GM19025 (cell line): ENCODE measurements around the gene KYAT1.
"Not testable (repeated sequence)": the region's sequence is repeated elsewhere in the genome, so short reads cannot be mapped to it uniquely, and the experiment has no call there.

ENCODE experiments used
- ATAC-seq: cut with Tn5 transposase; IDR thresholded peaks from one replicate; pipeline ENCODE4 v1.9.1; 2021; ENCODE audit warnings: mild to moderate bottlenecking, low read depth, moderate library complexity; ENCODE audit not compliant: unreplicated experiment

The KYAT1 gene

DNA sequence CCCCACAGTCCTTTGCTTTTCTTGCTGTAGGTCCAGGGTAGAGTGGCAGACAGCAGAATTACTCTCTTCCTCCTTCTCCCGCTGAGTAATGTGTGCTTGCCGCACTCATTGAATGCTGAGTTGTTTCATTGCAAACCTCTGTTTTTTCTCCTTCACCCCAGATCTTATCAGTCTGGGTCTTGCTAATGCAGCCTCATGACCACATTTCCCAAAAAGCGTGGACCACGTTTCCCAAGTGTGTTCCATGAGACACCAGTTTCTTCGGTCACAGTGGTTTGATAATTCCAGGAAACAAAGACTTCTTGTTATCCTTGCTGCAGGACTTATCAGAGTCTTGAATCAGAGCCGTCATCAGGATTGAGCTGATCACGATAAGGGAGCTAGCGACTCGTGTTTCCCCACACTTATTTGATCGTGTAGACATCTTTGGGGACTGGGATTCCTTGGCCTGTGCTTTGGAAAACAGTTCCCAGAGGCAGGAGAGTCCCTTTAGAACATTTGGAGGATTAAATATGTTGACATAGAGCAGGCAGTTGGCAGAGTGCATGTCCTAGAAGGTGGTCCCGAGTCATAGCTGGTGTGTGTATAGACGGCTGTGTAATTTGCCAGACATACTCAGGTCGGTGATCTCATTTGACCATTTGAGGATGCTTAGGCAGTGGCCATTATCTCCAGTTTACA is 4.6 kb upstream of the KYAT1 start:
- no peak for ATAC-seq

DNA sequence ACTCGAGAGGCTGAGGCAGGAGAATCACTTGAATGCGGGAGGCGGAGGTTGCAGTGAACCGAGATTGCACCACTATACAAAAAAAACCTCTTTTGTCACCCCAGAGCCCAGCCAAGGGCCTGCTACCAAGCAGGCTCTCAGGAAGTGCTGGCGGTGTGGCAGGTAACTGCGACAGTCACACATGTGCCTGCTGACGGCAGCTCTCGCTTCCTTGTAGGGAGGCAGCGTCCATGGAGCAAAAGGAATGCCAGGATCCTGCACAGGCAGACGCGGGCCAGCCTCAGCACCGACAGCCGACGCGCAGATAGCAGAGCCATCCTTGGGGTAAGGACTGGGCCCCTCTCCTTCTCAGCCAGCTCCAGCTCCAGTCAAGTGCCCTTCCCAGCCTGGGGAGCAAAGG is 4.0 kb upstream of the KYAT1 start:
- ATAC-seq: no peak

DNA sequence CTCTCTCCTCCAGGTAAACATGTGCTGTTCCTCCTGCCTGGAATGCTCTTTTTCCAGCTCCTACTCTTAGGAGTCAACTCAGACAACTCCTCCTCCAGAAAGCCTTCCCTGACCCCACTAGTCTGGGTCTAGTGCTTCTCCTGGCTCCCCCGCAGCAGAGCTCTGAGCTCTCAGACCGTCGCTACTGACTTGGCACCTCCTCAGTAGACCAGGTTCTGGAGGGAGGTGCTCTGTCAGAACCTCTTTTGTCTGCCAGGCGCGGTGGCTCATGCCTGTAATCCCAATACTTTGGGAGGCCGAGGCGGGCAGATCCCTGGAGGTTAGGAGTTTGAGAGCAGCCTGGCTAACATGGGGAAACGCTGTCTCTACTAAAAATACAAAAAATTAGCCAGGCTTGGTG is 3.6 kb upstream of the KYAT1 start:
- no peak for ATAC-seq

DNA sequence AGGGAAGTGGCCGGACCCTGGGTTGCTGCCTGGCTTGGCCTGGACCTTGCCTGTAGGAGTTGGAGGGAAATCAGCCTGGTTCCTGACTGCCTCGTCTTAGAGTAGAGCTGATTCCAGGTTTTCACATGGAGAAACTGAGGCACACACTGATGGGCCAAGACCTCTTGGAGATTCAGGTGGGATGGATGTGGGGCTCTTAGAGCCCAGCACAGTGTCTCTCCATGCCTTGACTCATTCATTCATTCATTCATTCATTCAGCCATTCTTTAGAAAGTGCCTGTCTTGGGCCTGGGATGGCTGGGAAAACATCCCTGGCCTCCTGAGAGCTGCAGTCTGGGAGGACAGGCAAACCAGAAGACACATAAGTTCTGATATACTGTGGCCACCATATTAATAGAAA is 2.4 kb upstream of the KYAT1 start:
- ATAC-seq: no peak

DNA sequence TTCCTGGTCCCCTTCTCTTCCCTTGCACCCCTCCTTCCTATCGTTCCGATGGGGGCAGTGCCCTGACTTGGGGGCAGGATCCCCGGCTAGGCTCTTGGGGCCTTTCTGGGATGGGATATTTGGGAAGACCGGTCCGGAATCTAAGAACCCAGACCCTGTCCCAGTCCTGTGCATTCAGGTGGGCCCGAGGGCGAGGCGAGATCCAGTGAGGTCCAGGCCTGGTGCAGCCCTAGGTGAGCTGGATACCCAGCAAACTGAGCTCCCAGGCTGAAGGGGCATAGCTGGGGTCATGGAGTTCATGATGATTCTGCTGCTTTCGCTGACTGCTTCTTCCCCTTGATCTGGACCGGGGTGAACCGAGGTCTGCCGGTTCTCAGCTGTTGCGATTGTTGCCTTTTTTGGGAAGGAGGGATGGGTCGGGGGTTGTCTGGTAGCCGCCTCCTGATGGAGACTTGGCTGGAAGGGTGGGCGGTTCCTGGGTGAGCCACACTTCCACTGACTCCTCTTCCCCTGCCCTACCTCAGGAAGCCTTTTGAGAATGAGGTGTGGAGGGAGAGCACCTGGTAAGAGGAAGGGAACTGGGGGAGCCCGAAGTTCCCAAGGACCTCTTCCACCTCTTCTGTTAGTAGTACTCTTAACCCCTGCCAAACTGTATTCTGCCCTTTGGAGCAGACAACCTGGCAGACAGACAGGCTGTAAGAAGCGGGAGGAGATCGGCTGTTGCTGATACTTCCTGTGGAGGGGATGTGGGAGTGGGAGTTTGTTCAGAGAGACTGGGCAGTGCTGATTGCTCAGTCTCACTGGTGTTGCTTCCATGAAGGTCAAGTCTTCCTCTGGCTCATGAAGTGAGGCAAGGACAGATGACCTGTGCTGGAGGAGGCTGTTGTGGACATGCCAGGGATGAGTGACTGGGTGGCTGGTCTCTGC is 1.2 kb upstream of the KYAT1 start:
- ATAC-seq: no peak

DNA sequence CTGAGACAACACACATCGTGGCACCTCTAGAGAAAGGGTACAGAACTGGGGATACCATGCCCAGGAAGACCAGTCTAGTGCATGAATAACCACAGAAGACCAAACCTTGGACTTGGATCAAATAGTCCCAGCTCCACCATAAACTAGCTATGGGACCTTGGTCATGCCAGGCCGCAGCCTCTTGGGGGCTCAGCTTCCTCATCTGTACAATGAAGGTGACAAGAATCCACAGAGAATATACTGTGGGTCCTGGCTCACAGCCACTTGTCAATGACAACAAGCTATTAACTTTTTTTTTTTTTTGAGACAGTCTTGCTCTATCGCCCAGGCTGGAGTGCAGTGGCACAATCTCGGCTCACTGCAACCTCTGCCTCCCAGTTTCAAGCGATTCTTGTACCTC is 3.9 kb downstream of the KYAT1 start:
- ATAC-seq: no peak

DNA sequence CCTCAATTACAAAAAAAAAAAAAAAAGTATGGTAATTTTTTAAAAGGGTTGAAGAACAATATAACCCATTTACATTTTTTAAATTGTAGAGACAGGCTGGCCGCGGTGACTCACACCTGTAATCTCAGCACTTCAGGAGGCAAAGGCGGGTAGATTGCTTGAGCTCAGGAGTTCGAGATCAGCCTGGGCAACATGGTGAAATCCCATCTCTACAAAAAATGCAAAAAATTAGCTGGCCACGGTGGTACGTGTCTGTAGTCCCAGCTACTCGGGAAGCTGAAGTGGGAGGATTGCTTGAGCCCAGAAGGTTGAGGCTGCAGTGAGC is 10.8 kb downstream of the KYAT1 start:
- ATAC-seq: not testable (repeated sequence)

DNA sequence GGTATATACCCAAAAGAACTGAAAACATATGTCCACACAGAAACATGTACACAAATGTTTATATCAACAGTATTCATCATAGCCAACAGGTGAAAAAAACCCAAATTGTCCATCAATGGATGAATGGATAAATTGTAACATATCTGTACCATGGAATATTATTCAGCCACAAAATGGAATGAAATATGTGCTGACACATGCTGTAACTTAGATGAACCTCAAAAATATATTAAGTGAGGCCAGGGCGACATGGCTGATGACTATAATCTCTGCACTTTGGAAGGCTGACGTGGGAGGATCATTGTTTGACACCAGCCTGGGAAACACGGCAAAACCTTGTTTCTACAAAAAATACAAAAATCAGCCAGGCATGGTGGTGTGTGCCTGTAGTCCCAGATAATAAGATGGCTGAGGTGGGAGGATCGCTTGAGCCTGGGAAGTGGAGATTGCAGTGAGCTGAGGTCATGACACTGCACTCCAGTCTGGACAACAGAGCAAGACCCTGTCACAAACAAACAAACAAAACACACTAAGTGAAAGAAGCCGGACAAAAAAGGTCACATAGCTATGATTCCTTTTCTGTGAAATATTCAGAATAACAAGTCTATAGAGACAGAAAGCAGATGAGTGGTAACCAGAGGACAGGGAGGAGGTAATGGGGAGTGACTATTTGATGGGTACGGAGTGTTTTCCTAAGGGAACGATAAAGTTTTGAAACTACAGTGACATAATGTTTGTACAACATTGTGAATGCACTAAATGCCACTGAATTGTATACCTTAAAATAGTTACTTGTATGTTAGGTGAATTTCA is 11.4 kb downstream of the KYAT1 start:
- ATAC-seq: no peak

DNA sequence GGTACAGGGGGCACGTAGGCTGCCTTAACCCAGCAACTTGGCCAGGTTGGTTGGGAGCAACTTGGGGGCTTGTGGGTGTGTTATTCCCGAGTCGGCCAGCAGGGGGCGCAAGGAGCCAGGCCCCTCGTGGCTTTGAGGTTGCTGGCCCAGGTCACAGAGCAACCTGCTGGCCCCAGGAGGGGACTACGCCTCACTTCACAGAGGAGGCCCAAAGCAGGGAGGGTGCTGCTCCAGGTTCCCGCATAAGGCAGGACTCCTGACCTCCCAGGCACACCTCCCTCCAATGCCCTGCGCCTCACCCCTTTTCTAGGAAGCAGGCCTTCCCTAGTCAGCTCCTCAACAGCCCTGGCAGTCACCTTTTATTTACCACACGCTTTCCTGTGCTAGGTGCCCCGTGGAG is 18.1 kb downstream of the KYAT1 start:
- ATAC-seq: no peak

DNA sequence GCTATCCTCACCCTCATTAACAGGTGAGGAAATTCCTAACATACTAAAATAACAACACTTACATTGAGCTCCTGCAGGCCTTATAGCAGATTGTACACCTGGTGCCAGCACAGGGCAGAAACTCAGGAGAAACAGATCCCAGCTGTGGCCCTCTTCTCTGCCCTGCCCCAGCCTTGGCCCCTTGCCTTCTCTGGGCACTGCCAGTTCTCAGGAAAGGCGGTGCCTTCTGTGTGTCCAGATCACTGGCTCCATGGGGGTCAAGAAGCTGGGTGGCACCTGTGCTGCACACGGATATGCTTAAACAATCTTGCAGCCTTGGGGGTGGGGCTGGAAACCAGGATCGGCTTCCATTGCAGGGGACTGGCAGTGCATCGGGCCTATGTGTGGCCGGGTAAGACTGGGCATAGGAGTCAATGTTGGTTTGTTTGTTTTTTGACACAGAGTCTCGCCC is 19.3 kb downstream of the KYAT1 start:
- no peak for ATAC-seq

DNA sequence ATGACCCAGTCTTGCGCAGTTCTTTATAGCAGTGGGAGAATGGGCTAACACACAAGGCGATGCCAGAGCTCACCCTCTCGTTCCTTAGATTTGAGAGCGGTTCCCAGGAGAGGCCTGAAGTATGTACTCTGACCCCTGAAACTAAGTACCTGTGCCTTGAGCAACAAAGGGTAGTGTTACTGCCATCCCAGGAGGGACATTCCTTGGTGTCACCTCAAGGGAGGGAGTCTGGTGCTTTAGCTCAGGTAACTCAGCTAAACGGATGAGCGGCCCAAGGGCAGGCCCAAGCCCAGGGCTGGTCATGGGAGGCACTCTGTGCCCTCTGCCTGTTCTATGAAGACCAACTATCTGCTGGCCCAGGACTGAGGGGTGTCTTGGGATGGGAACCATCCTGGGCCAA is 20.2 kb downstream of the KYAT1 start:
- ATAC-seq: no peak

DNA sequence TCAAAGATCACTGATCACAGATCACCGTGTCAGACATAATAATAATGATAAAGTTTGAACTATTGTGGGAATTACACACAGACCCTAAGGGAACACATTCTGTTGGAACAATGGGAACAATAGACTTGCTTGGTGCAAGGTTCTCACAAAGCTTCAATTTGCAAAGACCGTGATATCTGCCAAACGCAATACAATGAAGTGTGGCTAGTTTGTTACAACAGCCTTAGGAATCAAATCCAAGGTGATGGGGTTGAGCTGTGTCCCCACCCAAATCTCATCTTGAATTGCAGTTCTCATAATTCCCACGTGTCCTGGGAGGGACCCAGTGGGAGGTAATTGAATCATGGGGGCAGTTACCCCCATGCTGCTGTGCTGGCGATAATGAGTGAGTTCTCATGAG is 20.8 kb downstream of the KYAT1 start:
- ATAC-seq: no peak

DNA sequence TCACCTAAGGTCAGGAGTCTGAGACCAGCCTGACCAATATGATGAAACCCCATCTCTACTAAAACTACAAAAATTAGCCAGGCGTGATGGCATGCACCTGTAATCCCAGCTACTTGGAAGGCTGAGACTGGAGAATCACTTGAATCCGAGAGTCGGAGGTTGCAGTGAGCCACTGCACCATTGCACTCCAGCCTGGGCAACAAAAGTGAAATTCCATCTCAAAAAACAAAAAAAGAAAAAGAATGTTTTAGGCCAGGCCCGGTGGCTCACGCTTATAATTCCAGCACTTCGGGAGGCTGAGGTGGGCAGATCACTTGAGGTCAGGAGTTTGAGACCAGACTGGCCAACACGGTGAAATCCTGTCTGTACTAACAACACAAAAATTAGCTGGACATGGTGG is 23.3 kb downstream of the KYAT1 start:
- not testable (repeated sequence) for ATAC-seq

DNA sequence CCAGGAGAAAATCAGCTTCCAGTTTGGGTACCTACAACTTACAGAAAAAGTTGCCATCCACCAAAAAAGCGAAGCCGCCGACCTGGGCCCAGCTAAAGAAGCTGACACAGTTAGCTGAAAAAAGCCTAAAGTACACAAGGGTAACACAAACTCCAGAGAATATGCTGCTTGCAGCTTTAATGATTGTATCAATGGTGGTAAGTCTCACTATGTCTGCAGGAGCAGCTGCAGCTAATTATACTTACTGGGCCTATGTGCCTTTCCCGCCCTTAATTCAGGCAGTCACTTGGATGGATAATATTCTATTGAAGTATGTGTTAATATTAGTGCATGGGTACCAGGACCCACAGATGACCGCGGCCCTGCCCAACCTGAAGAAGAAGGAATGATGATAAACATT is 27.3 kb downstream of the KYAT1 start:
- ATAC-seq: not testable (repeated sequence)

DNA sequence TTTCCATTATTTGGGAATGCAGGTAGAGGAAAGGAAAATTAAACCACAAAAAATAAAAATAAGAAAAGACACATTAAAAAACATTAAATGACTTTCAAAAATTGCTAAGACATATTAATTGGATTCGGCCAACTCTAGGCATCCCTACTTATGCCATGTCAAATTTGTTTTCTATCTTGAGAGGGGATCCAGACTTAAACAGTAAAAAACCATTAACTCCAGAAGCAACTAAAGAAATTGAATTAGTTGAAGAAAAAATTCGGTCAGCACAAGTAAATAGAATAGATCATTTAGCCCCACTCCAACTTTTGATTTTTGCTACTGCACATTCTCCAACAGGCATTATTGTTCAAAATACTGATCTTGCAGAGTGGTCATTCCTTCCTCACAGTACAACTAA is 29.1 kb downstream of the KYAT1 start:
- ATAC-seq: not testable (repeated sequence)

DNA sequence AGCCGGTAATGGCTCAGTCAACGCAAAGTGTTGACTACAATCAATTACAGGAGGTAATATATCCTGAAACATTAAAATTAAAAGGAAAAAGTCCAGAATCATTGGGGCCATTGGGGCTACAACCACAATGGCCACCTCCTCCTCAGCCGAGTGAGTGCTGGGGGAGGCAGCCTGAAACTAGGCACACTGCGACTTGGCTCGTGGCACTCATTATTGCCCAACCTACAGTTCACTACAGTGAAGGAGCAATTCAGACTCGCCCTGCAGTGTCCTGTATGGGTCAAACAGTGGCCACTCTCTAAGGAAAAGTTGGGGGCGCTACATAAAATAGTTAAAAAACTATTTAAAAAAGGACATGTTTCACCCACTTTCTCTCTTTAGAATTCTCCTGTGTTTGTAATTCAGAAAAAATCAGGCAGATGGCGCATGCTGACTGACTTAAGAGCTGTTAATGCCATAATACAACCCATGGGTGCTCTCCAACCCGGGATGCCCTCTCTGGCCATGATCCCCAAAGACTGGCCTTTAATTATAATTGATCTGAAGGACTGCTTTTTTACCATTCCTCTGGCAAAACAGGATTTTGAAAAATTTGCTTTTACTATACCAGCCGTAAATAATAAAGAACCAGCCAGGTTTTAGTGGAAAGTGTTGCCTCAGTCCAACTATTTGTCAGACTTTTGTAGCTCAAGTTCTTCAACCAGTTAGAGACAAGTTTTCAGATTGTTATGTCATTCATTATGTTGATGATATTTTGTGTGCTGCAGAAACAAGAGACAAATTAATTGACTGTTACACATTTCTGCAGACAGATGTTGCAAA is 29.8 kb downstream of the KYAT1 start:
- ATAC-seq: not testable (repeated sequence)

DNA sequence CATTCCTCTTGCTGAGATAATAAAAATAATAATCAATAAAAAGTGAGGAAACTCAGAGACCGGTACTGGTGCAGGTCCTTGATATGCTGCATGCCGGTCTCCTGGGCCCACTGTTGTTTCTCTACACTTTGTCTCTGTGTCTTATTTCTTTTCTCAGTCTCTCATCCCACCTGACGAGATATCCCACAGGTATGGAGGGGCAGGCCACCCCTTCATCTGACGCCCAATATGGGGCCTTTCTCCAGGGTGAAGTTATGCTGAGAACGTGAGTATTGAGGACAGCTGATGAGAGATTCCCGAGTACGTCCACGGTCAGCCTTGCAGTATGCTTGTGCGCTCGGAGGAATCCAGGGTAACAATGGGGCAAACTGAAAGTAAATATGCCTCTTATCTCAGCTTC is 30.7 kb downstream of the KYAT1 start:
- ATAC-seq: not testable (repeated sequence)

DNA sequence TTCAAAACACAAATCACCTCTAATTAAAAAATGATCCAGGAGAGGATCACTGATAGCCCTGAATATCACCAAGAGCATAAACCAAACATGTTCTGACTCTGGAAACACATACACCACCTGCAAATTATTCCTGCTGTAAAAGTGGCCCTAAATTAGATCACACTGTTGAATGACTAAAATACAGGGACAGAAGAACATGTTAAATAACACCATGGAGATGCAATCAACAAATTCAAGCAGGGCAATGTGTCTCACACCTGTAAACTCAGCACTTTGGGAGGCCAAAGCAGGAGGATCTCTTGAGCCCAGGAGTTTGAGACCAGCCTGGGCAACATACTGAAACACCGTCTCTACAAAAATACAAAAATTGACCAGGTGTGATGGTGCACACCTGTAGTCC is 33.9 kb downstream of the KYAT1 start:
- ATAC-seq: no peak

DNA sequence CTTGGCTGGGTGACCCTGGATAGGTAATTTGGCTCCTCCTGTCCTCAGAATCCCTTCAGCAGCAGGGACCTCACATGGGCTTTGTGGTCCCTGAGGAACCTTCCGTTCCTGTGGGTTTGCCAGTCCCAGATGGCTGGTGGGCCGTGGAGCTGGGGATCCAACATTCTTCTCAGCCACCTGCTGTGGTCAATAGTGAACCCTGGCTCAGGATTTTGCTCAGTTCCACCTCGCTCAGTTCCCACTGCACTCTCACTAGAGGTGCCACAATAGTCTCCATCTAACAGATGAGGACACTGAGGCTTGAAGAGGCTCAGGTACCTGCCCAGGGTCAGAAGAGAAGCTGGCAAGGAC is 35.1 kb downstream of the KYAT1 start:
- no peak for ATAC-seq

DNA sequence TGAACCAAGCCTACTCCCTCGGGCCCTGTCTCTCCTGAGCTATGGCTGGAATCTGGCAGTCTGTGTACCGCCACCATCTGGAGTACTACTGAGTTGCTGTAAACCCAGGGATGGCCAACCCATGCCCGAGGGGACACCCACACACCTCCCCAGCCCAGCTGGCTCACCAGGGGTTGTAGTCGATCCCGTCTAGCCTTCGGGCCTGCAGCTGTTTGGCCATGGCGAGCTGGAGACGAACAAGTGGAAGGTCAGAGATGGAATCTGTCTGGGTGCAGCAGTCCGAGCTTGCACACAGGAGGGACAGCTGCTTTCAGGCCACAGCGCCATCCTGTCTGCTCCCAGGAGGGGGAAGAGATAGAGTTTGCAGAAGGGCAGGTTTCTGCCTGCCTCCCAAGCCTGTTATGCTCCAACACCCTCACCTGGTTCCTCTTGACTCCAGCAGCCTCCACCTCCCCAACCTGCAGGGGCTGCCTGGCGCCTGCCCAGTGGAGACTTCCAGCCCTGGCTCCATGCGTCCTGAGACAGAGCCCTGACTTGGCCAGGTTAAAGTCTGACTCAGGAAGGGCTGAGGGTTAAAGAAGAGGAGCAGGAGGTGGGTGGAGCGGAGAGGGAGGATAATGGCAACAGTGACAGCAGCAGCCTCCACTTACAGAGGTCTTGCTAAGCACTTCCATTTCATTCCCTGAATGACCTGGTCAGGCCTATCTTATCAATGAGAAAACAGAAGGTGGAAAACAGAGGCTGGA is 36.4 kb downstream of the KYAT1 start:
- no peak for ATAC-seq
